Motor neuron (in vitro differentiated cells): ENCODE results near the gene CCNK. TPM values are rescaled to one million over a fixed set of nuclear protein-coding genes. Genes with fewer than 3 reads are reported as not detected.
A peak's percentile ranks its signal among the peaks of the same experiment; 100 is the strongest.

ENCODE experiments used
- ATAC-seq, 8 experiments: fragments of 200-7000 bp; cut with Tn5 transposase; replicated peaks in 6 of 8; 2 replicates each; pipeline ENCODE4 v1.8.0; 2021; ENCODE audit warnings: mild to moderate bottlenecking in 8 of 8, moderate library complexity in 8 of 8
- H3K27ac ChIP-seq, 2 donors: fragments of 250-450 bp; sonication (Bioruptor Pico); 2 replicates each; pipeline ENCODE4 v1.9.0; 2021; ENCODE audit warnings: antibody characterized with exemption in 2 of 2, mild to moderate bottlenecking in 2 of 2, moderate library complexity in 1 of 2
- H3K4me1 ChIP-seq, 2 donors: fragments of 250-450 bp; sonication (Bioruptor Pico); replicated peaks in 1 of 2; 2 replicates each; pipeline ENCODE4 v1.6.1; 2021; ENCODE audit warnings: antibody characterized with exemption in 2 of 2, mild to moderate bottlenecking in 2 of 2, moderate library complexity in 1 of 2
- H3K4me3 ChIP-seq, 5 donors: fragments of 250-450 bp; sonication (Bioruptor Pico); 2 replicates each; pipeline ENCODE4 v1.9.0; 2021; ENCODE audit warnings: antibody characterized with exemption in 5 of 5, mild to moderate bottlenecking in 5 of 5, moderate library complexity in 4 of 5
- WGBS, 10 experiments: fragments of 450-650 bp; shearing (Covaris generic); methylation state at CpG; one replicate each; pipeline ENCODE4 v1.0.0; 2022; 5-methylcytosine and 5-hydroxymethylcytosine counted together
- in situ Hi-C, 9 experiments: fragments of 400-800 bp; cut with MboI; loops; one replicate each; pipeline ENCODE4 v1.15.0; 2021; ENCODE audit warnings: low sequenced_read_pairs in 9 of 9, low pct_unique_long_range_greater_than_20kb in 2 of 9; ENCODE audit not compliant: unreplicated experiment in 9 of 9
- total RNA-seq, 8 experiments: library from RNA; unstranded; fragments of 300-600 nt; gene quantifications; 2 replicates each; pipeline versions ENCODE4 v1.2.3 to v1.2.4, GENCODE V29; 2022

Gene CCNK
- total RNA-seq: 10 to 100 TPM; 12.5 to 51.8 (median 25.2) TPM

DNA sequence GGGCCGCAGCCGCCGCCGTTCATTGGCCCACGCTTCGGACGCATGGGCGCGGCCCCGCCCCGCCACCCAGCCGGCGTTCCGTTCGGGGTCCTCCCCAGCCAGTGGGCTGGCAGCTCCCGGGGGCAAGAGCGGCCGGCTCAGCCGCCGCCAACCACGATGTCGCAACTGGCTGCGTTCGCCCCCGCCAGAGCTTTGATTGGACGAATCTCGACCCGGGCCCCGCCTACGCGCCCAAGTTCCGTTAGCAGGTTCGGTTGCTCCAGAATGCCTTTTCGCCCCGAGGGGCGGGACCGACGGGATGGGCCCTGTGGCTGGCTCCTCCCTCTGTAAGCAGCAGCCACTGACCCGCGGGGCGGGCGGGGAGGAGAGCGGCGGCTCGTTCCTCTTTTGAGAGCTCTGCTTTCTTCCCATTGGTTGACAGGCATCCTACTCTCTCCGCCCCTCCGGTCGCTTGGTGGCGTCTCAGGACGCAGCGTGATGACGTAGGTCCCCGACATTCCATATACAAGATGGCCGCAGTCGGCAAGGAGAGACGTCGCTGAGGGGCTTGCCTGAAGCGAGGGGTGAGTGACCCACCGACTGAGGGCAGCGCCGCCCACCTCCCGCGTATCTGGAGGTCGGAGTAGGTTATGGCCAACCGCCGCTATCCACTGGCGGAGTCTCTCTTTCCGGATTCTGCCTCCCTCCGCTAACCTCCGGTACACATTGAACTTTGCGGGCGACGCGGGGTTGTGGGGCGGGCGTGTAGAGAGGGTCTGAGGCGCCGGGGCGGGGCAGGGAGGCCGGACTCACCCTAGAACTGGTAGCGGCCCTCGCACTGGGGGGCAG lies at the start of gene CCNK:
CCNK (plus strand) TSS at position 493 of the 828 bp plus-strand sequence. CDS start 11,269 bp downstream, outside the sequence.
- peaks cover 7 to 19% of the 10 kb centered on the region in 2 donors for H3K4me1 ChIP-seq
- H3K4me3 ChIP-seq: peak within 1 kb of the TSS; percentile 67 to 85 (median 83)
- peak within 1 kb of the TSS; percentile 84 to 96 for H3K27ac ChIP-seq
- in situ Hi-C loops: no loop called here
- ATAC-seq: peak; percentile 80 to 90 (median 88)
- WGBS, 10 experiments: 0 to 3% (median 0%) methylated on average over 2 to 22 of the region's 82 CpGs; no CpG with 5 or more reads in 5 of the 10 experiments

DNA sequence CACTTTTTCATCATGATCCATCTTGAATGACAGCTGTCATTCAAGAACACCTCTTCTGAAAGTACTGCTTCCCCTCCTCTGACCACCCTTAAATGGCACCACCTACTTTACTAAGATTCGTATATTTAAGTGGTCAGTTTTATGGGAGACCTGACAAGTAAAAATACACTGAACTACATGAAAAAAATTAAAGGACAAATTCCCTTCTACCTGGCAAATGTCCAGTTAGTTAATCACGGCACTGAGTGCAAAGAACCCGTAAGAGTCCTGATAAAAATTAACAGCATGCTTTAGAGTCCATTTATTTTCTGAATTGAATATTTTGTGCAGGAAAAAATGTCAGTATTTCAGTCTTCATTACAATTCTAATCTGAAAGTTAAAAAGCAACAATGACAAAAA lies 49.2 kb upstream of the CCNK start:
- ATAC-seq: no peak
- whole genome bisulfite sequencing, 10 experiments: 12 to 100% (median 80%) methylated on average over 1 to 3 of the region's 3 CpGs; no CpG with 5 or more reads in 1 of the 10 experiments
- Histone ChIP-seq H3K27ac (no peak overlapping the region), H3K4me3 (no peak overlapping the region), H3K4me1 (peaks cover 0 to 4% of the 10 kb centered on the region in 2 donors)
- in situ Hi-C loops: no loop called here

- ATAC-seq: peak in 3 of 8 experiments; percentile 32 to 76 (median 46)
- H3K27ac ChIP-seq: no peak overlapping the region
- 0 to 100% (median 53%) methylated on average over 1 of the region's 1 CpG; no CpG with 5 or more reads in 4 of the 10 experiments for WGBS, 10 experiments
- in situ Hi-C loops: no loop called here
- no peak overlapping the region for H3K4me3 ChIP-seq
- H3K4me1 ChIP-seq: peaks cover 0 to 4% of the 10 kb centered on the region in 2 donors
These were observed 48.7 kb upstream of the CCNK start for GRCh38 chr14:99432485-99432884.

DNA sequence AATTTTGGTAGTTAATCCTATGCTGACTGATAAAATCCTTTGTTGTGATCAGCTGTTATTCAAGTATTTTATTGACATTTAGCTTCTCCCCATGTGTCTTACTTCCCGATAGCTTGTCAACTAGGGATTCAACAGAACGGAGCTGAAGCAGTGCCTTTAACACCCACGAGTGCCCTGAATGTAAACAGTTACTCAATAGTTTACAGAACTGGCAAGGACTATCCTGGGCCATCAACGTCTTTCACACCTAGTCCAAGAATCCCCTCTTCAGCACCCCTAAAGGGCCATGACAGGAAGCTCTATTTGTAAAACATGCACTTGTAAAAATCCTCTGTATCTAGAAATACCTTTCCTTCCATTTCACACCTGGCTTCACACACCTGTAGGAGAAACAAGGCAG lies 45.9 kb upstream of the CCNK start:
- Histone ChIP-seq H3K4me1 (peaks cover 0 to 4% of the 10 kb centered on the region in 2 donors), H3K4me3 (no peak overlapping the region), H3K27ac (no peak overlapping the region)
- WGBS, 10 experiments: 68 to 100% (median 82%) methylated on average over 1 to 4 of the region's 4 CpGs
- ATAC-seq: no peak
- in situ Hi-C loops: no loop called here

GRCh38 chr14:99436247-99437180 lies 44.7 kb upstream of the CCNK start:
- Histone ChIP-seq H3K4me3 (no peak overlapping the region), H3K27ac (no peak overlapping the region), H3K4me1 (peaks cover 0 to 4% of the 10 kb centered on the region in 2 donors)
- in situ Hi-C loops: no loop called here
- ATAC-seq: peak in 2 of 8 experiments; percentile 67 to 73
- WGBS, 10 experiments: 73 to 100% (median 89%) methylated on average over 1 to 13 of the region's 14 CpGs

GRCh38 chr14:99437706-99438105 lies 43.5 kb upstream of the CCNK start:
- in situ Hi-C loops: no loop called here

DNA sequence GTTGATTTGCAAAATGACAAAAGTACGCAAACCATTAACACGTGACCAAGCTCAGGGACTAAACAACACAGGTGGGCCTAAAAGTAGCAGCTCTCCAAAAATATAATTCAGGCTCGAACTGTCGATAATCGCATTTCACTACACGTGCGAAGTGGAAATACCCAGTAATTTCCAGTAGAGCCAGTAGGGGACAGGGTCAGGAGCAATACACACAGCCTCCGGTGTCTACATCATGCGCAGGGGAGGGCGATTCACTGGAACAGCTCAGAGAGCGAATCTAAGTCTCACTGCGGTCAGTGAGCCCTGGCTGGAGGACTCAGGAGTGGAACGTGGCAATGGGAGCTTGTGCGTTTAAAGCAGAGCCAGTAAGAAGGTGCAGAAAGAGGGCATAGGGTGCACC lies 40.9 kb upstream of the CCNK start:
- H3K4me1 ChIP-seq: peaks cover 0 to 4% of the 10 kb centered on the region in 2 donors
- H3K27ac ChIP-seq: no peak overlapping the region
- in situ Hi-C loops: no loop called here
- 75 to 100% (median 95%) methylated on average over 2 to 13 of the region's 14 CpGs; no CpG with 5 or more reads in 1 of the 10 experiments for WGBS, 10 experiments
- ATAC-seq: no peak
- no peak overlapping the region for H3K4me3 ChIP-seq

More at GRCh38 chr14:99437706-99438105, 43.5 kb upstream of the CCNK start:
- peaks cover 0 to 4% of the 10 kb centered on the region in 2 donors for H3K4me1 ChIP-seq
- no peak overlapping the region for H3K27ac ChIP-seq
- 50 to 100% (median 75%) methylated on average over 1 to 3 of the region's 3 CpGs; no CpG with 5 or more reads in 3 of the 10 experiments for WGBS, 10 experiments
- H3K4me3 ChIP-seq: no peak overlapping the region
- no peak for ATAC-seq

DNA sequence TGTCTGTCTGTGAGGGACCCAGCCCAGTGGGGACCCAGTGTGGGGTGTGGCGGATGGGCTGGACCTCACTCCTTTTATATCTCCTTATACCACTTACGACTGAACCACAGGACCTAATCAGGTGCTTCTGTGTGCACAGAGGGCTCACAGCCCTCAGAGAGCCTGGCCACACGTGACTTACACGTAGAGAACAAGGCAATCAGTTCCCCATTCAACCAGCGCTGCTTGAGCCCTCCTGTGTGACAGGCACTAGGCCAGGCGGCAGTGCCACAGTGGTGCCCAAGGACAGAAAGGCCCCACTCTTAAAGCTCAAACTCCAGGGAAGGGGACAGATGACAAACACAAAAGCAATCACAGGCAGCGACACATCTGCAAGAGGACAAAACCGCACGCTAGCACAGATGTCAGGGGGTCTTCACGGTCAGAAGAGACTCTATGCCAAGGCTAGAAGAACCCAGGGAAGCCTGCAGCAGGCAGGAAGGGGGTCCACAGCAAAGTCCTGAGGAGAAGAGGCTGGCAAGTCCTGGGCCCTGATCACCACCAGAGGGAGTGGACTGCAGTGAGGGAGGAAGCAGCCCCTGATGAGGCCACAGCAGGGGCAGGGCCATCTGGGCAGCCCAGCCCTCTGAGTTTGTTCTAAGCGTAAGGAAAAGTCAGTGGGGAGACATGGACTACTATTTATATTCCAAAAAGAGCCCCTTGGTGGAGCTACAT lies 39.9 kb upstream of the CCNK start:
- no peak overlapping the region for H3K27ac ChIP-seq
- 58 to 100% (median 95%) methylated on average over 1 to 8 of the region's 11 CpGs; no CpG with 5 or more reads in 1 of the 10 experiments for WGBS, 10 experiments
- no peak overlapping the region for H3K4me3 ChIP-seq
- ATAC-seq: peak in 3 of 8 experiments; percentile 70 to 75 (median 72)
- in situ Hi-C loops: no loop called here
- peaks cover 0 to 4% of the 10 kb centered on the region in 2 donors for H3K4me1 ChIP-seq

DNA sequence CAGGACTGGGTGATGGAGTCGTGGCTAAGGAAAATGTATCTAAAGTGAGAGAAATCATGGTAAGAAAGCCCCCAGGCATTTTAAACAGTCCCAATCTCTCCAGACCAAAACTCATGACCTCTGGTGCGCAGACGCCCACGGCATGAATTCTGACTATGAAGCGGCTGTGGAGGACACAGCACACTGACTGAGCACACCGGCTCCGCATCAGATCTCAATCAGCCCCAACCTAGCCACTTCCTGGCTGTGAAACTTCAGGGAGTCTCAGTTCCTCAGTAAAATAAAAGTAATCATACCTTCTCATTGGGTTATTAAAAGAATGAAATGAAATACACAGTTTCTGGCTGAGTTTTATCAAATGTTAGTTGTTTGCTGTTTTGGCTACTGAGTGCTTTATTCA lies 39.3 kb upstream of the CCNK start:
- WGBS, 10 experiments: 83 to 100% (median 90%) methylated on average over 1 to 6 of the region's 7 CpGs; no CpG with 5 or more reads in 1 of the 10 experiments
- Histone ChIP-seq H3K4me3 (no peak overlapping the region), H3K4me1 (peaks cover 0 to under 1% of the 10 kb centered on the region in 2 donors), H3K27ac (no peak overlapping the region)
- in situ Hi-C loops: no loop called here
- no peak for ATAC-seq

DNA sequence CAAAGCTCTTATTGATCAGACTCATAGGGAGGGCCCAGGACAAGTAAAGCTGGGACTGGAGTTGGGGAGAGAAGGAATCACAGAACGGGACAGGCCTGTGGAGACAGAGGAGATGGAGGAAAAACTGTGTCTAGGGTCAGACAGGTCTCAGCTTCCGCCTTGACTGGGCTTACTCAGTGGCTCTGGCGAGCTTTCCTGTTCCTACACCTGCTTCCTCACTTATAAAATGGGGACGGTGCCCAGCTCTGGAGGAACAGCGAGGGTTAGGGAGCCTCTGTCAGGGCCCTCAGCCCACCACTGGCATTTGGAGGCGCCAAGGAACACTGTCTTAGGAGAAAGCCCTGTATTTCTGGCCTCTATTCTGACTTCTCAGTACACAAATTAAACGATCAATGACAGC lies 35.3 kb upstream of the CCNK start:
- no peaks in the 10 kb centered on the region for H3K4me1 ChIP-seq
- no peak overlapping the region for H3K27ac ChIP-seq
- ATAC-seq: no peak
- in situ Hi-C loops: no loop called here
- H3K4me3 ChIP-seq: no peak overlapping the region
- WGBS, 10 experiments: 40 to 100% (median 80%) methylated on average over 1 to 6 of the region's 7 CpGs; no CpG with 5 or more reads in 1 of the 10 experiments

DNA sequence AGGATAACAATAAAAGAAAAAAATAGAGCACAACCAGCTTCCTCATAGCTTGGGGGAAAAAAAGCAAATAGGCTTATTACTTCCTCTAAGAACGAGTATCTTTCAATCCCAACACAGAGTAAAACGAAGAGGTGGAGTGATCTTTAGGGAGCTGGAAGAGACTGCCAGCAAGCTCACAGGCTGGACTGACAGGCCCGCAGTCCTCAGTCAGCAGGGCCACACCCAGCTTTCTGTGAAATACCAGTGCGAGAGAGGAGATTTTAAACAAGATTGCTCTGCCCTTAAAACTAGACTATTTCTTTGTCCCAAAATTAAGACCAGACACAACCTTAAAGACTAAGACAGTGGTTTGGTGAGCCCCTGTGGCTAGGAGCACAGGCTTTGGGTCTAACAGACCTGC lies 33.5 kb upstream of the CCNK start:
- no peak overlapping the region for H3K27ac ChIP-seq
- peak in 2 of 8 experiments; percentile 49 to 77 for ATAC-seq
- WGBS, 10 experiments: 33 to 100% (median 98%) methylated on average over 1 to 4 of the region's 4 CpGs; no CpG with 5 or more reads in 3 of the 10 experiments
- in situ Hi-C loops: no loop called here
- no peaks in the 10 kb centered on the region for H3K4me1 ChIP-seq
- H3K4me3 ChIP-seq: no peak overlapping the region

DNA sequence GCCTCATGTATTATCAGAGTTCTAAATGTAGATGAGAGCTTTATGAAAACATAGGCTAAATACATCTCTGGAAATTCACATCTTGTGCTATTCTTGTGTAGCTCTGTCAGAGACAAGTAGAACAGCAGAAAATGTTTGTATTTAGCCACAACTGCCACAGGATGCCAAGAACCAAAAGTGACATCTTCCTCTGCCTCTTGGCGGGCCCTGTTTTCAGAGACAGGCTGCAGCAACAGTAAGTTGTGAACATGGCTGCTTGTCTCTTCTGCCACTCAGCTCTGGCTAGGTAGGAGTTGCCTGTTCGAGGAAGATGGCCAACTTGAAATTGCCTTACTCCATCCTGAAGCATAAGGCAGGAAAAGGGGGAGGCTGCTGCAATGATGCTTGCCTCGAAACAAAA lies 30.9 kb upstream of the CCNK start:
- Histone ChIP-seq H3K4me1 (no peaks in the 10 kb centered on the region), H3K4me3 (no peak overlapping the region), H3K27ac (no peak overlapping the region)
- WGBS, 10 experiments: 52 to 100% (median 96%) methylated on average over 1 to 3 of the region's 3 CpGs; no CpG with 5 or more reads in 4 of the 10 experiments
- in situ Hi-C loops: no loop called here
- ATAC-seq: no peak
